H7 (cell line): ENCODE data around the gene IL17RD. TPM values are rescaled to one million over a fixed set of nuclear protein-coding genes. Genes with fewer than 3 reads are reported as not detected.

ENCODE experiments used
- total RNA-seq: library from RNA; depleted of rRNA; stranded (reverse); fragments of >200 nt; shearing (Covaris generic); gene quantifications from 2 replicates; pipeline ENCODE4 v1.2.3, GENCODE V29; 2014; rRNA removed

Gene IL17RD
- total RNA-seq, 1 experiment from 2014 or later = 33.4 TPM

Other genes starting within 250 kb of the IL17RD start
- gene SPATA12, start 104.7 kb downstream of the IL17RD start, total RNA-seq = 0.14 TPM in 1 of 2 replicates, not detected in the other
- 1.9 and 3.0 TPM in 2 replicates for gene HESX1, start 34.6 kb upstream of the IL17RD start, total RNA-seq
- gene APPL1, start 62.4 kb upstream of the IL17RD start, total RNA-seq = 32.4 and 36.2 TPM in 2 replicates
- gene ASB14, start 127.3 kb upstream of the IL17RD start, total RNA-seq = 0.03 and 0.04 TPM in 2 replicates